PC-3 (cell line): Measurements from ENCODE around the gene STING1.

Experiments used
- CTCF ChIP-seq: fragments of 300-600 bp; sonication (generic); conservative IDR thresholded peaks from 2 replicates; pipeline ENCODE4 v1.5.1; 2017; ENCODE audit warnings: antibody characterized with exemption, low read depth, mild to moderate bottlenecking, low read length
- EZH2 ChIP-seq: fragments of 300-600 bp; sonication (generic); IDR thresholded peaks from one replicate; pipeline ENCODE4 v1.6.1; 2017; ENCODE audit warnings: antibody characterized with exemption, mild to moderate bottlenecking, low read length; ENCODE audit not compliant: unreplicated experiment
- EZH2phosphoT487 ChIP-seq: fragments of 300-600 bp; sonication (generic); IDR thresholded peaks from 2 replicates; pipeline ENCODE4 v1.6.1; 2018; ENCODE audit warnings: mild to moderate bottlenecking, antibody characterized with exemption, low read length, borderline replicate concordance

DNA sequence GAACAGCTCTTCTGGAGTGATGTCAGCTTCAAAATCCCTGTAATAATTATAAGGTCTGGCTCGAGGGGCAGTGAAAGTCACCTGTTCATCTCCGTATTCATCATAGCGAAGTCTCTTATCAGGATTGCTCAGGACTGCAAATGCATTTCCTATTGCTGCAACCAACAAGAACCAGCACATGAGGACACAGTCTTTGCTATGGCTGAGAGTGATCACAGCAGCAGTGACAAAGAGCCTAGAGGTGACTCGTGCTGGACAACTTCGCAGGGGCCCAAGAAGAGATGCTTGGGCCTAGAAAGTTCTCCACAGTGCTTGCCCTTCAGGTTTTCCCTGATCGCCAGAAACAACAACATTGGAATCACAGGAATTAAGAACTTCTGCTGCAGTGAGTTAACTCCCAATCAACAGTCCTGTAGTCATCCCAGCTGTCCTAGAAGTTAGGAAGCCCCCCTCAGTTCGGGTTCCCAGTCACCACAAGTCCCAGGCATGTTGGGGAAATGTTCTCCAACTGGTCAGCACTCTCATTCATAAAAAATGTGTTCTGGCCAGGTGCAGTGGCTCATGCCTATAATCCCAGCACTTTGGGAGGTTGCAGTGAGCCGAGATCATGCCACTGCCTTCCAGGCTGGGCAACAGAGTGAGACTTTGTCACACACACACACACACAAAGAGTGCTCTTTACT lies 56.2 kb downstream of the STING1 start:
- TF ChIP-seq EZH2phosphoT487 (no peak), CTCF (no peak), EZH2 (no peak)
